Common myeloid progenitor, CD34-positive (primary cell): ENCODE measurements around the gene ITSN2.

Experiments
- CTCF ChIA-PET: fragments of 350-600 bp; sonication (Branson Sonifier 250); formaldehyde crosslinking; loops from one replicate; lab custom pipeline; 2021; ENCODE audit warnings: antibody characterized with exemption; lab: Charles Lee
- POLR2A ChIA-PET: fragments of 350-600 bp; sonication (Branson Sonifier 250); formaldehyde crosslinking; loops from one replicate; lab custom pipeline; 2021; ENCODE audit warnings: antibody characterized with exemption; lab: Charles Lee
- DNase-seq, 3 donors: peaks; one replicate each; pipeline versions ENCODE4 v3.0.0 to v3.0.0-alpha.2; 2013
- H3K27ac ChIP-seq, 2 experiments: 1 replicate in 1 of 2; 2 replicates in 1 of 2; pipeline ENCODE4 v1.7.0; 2013; ENCODE audit warnings: inconsistent platforms in 2 of 2, low read length in 2 of 2, mild to moderate bottlenecking in 2 of 2, low read depth in 1 of 2, moderate library complexity in 1 of 2; ENCODE audit not compliant: severe bottlenecking in 2 of 2, insufficient read depth in 1 of 2, poor library complexity in 1 of 2
- H3K27me3 ChIP-seq, 5 experiments: replicated peaks in 2 of 5; 1 replicate in 3 of 5; 2 replicates in 2 of 5; pipeline versions ENCODE4 v1.6.1 to v1.7.0; 2013; ENCODE audit warnings: low read length in 4 of 5, mild to moderate bottlenecking in 2 of 5, moderate library complexity in 2 of 5, inconsistent platforms in 1 of 5; ENCODE audit not compliant: insufficient read depth in 5 of 5, control insufficient read depth in 4 of 5
- H3K36me3 ChIP-seq, 4 experiments: 1 replicate in 2 of 4; 2 replicates in 2 of 4; pipeline versions ENCODE4 v1.6.1 to v1.7.0; 2013; ENCODE audit warnings: low read length in 3 of 4, control low read depth in 1 of 4, mild to moderate bottlenecking in 1 of 4; ENCODE audit not compliant: control insufficient read depth in 4 of 4, insufficient read depth in 4 of 4
- H3K4me1 ChIP-seq, 4 experiments: 1 replicate in 3 of 4; 2 replicates in 1 of 4; pipeline versions ENCODE4 v1.6.1 to v1.7.1; 2013; ENCODE audit warnings: low read length in 3 of 4, mild to moderate bottlenecking in 3 of 4, control low read depth in 1 of 4, inconsistent platforms in 1 of 4, moderate library complexity in 1 of 4; ENCODE audit not compliant: control insufficient read depth in 4 of 4, insufficient read depth in 4 of 4; ENCODE audit errors: control extremely low read depth in 1 of 4
- H3K4me3 ChIP-seq, 7 experiments: 1 replicate in 4 of 7; 2 replicates in 3 of 7; pipeline versions ENCODE4 v1.5.1 to v1.7.0; 2013; ENCODE audit warnings: mild to moderate bottlenecking in 7 of 7, low read length in 6 of 7, moderate library complexity in 6 of 7, inconsistent platforms in 2 of 7, low read depth in 2 of 7, control low read depth in 1 of 7; ENCODE audit not compliant: insufficient read depth in 4 of 7, control insufficient read depth in 1 of 7; ENCODE audit errors: extremely low read depth in 1 of 7
- H3K9me3 ChIP-seq, 5 experiments: 1 replicate in 4 of 5; 2 replicates in 1 of 5; pipeline versions ENCODE4 v1.6.1 to v1.7.1; 2013; ENCODE audit warnings: low read length in 4 of 5, mild to moderate bottlenecking in 2 of 5, inconsistent platforms in 1 of 5, low read depth in 1 of 5, moderate library complexity in 1 of 5; ENCODE audit not compliant: control insufficient read depth in 4 of 5, insufficient read depth in 2 of 5; ENCODE audit errors: control extremely low read depth in 1 of 5
- WGBS: methylation state at CpG from one replicate; pipeline ENCODE4 v1.1.5; 2013; ENCODE audit not compliant: insufficient coverage; 5-methylcytosine and 5-hydroxymethylcytosine counted together

The ITSN2 gene

DNA sequence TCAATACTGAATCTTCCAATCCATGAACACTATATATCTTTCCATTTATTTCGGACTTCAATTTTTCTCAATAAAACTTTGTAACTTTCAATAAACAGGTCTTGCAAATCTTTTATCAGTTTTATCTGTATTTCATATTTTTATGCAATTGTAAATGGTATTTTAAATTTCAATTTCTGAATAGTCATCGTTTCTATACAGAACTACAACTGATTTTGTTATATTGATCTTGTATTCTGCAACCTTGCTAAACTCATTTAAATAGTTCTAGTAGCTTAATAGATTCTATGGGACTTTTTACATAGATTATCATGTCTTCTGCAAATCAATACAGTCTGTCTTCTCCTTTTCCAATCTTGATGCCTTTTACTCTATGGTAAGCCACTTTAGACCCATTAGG, 95.1 kb downstream of the ITSN2 start:
- no peak for DNase-seq
- no CpG with 5 or more reads among the region's 2 CpGs for WGBS
- H3K36me3 ChIP-seq = peaks cover 13 to 61% (median 35%) of the 10 kb centered on the region in 4 experiments

DNA sequence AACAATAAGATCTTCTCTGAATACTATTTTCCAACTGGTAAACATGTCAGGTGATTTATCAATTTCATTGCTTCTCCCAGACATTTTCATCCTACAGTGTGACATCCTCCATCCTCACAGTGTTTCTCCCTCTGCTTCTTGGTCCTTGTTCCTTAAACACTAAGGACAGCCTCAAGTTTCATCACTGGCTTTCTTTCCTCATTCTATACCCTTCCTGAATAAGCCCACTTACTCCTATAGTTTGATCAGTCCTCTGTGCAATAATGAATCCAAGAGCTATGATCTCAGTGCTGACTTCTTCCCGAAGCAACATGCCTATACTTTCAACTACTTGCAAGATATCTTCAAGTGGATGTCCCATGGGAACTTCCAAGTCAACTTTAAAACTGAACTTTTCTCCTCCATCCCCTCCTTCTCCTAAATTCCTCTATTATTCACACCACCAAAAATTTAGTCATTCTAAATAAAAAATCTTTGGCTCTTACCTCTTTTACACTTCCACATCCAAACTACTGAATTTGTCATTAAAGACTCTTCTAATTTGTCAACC, 97.8 kb downstream of the ITSN2 start:
- POLR2A ChIA-PET = no interaction called here
- Histone ChIP-seq H3K27me3 (no peaks in the 10 kb centered on the region), H3K4me3 (no peak overlapping the region), H3K36me3 (peaks cover 7 to 52% (median 26%) of the 10 kb centered on the region in 4 experiments), H3K4me1 (peaks cover 0 to 10% (median 7%) of the 10 kb centered on the region in 4 experiments), H3K9me3 (no peaks in the 10 kb centered on the region), H3K27ac (peak overlapping the region in 1 of 2 experiments; percentile 19)
- no peak for DNase-seq
- CTCF ChIA-PET = no interaction called here
- WGBS = 100% methylated on average over 1 of the region's 1 CpG

More for the DNA sequence above, 95.1 kb downstream of the ITSN2 start:
- ChIA-PET POLR2A (no interaction called here), CTCF (interaction anchor here (1.9 kb wide), 1 partner anchor 11 kb away, joined by 6 read pairs; no protein-coding TSS in a partner anchor)
- Histone ChIP-seq H3K27ac (no peak overlapping the region), H3K9me3 (no peaks in the 10 kb centered on the region), H3K4me1 (peaks cover 0 to 10% (median 3%) of the 10 kb centered on the region in 4 experiments), H3K27me3 (no peaks in the 10 kb centered on the region), H3K4me3 (no peak overlapping the region)

DNA sequence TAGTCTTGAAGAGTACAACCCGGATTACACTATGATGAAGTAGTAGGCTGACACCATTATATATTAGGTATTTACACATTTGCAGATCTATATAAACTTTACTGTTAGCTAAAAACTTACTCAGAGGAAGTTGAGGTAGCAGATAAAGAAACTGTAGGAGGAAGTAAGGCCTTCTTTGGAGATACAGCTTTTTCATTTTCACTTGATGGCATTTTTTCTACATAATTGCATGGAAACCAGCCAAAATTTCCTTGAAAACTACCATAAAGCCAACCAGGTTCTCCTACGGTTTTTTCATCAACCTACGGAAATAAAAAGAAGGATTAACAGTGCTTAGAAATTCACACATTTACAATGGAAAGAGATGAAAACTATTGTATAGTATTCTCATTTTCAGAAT, 98.9 kb downstream of the ITSN2 start:
- Histone ChIP-seq H3K4me1 (peaks cover 0 to 10% (median 7%) of the 10 kb centered on the region in 4 experiments), H3K27ac (peak overlapping the region in 1 of 2 experiments; percentile 7), H3K9me3 (no peaks in the 10 kb centered on the region), H3K4me3 (no peak overlapping the region), H3K27me3 (no peaks in the 10 kb centered on the region), H3K36me3 (peaks cover 11 to 51% (median 27%) of the 10 kb centered on the region in 4 experiments)
- WGBS = no CpG with 5 or more reads among the region's 3 CpGs
- POLR2A ChIA-PET = no interaction called here
- peak in 2 of 3 donors; percentile 10 to 20 for DNase-seq
- CTCF ChIA-PET = interaction anchor here (0.8 kb wide), 1 partner anchor 13 kb away, joined by 4 read pairs; no protein-coding TSS in a partner anchor

GRCh38 chr2:24259316-24259715, 101.0 kb downstream of the ITSN2 start:
- Histone ChIP-seq H3K27me3 (no peaks in the 10 kb centered on the region), H3K36me3 (peaks cover 4 to 40% (median 27%) of the 10 kb centered on the region in 4 experiments), H3K9me3 (no peaks in the 10 kb centered on the region), H3K4me1 (peaks cover 0 to 10% (median 7%) of the 10 kb centered on the region in 4 experiments), H3K4me3 (no peak overlapping the region), H3K27ac (no peak overlapping the region)
- no peak for DNase-seq
- WGBS = 79% methylated on average over 2 of the region's 2 CpGs
- ChIA-PET POLR2A (no interaction called here), CTCF (no interaction called here)

DNA sequence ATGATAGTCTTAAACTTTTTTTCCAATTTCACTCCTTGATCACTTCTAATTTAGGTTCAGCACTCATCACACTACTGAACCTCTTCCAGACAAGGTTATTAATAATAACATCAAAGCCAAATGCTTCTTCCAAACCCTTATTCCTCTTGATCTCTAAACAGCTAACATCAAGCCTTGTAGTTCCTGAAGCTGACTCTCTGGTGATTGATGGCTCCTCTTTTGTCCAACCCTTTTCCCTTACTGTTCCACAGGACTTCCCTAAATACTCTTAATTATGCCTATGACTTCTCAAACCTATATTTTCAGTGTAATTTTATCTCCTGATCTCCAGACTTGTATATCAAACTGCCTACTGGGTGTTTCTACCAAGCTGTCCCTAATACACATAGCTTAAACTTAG, 101.6 kb downstream of the ITSN2 start:
- Histone ChIP-seq H3K4me1 (peaks cover 0 to 10% (median 7%) of the 10 kb centered on the region in 4 experiments), H3K27ac (peak overlapping the region in 1 of 2 experiments; percentile 27), H3K27me3 (no peaks in the 10 kb centered on the region), H3K36me3 (peaks cover 4 to 44% (median 24%) of the 10 kb centered on the region in 4 experiments), H3K4me3 (no peak overlapping the region), H3K9me3 (no peaks in the 10 kb centered on the region)
- ChIA-PET POLR2A (no interaction called here), CTCF (no interaction called here)
- peak in 1 of 3 donors; percentile 6 for DNase-seq

DNA sequence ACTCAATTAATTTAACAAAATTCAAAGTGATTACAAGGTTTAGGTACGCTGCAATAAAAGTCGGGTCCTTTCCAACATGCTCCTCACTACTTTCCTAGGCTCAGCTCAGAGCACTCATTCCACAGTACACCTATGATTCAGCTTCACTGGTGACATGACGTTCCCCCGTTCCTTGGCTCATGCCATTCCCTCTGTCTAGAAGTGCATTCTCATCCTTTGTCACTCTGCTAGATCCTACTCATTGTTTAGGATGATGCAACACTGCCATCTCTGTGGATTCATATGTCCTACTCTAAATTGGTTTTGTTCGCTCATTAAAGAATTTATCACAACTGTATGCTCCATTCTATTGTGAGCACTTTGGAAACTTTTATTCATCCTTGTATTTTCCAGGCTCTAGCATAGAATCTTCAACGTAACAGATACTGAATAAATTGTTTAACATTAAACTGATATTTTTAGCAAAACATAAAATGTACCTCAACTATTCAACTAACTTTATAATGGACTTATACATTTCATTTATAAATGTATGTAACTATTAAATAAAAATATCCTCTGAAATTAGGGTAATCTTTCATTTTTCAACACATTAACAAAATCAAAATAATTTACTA, 106.9 kb downstream of the ITSN2 start:
- Histone ChIP-seq H3K4me3 (no peak overlapping the region), H3K27me3 (no peaks in the 10 kb centered on the region), H3K27ac (peak overlapping the region in 1 of 2 experiments; percentile 10), H3K4me1 (no peaks in the 10 kb centered on the region), H3K36me3 (peaks cover 10 to 69% (median 41%) of the 10 kb centered on the region in 4 experiments), H3K9me3 (no peaks in the 10 kb centered on the region)
- WGBS = 92% methylated on average over 5 of the region's 6 CpGs
- no peak for DNase-seq
- ChIA-PET CTCF (no interaction called here), POLR2A (no interaction called here)

GRCh38 chr2:24247592-24247991, 112.7 kb downstream of the ITSN2 start:
- ChIA-PET POLR2A (no interaction called here), CTCF (interaction anchor here (1.8 kb wide), 1 partner anchor 9 kb away, joined by 5 read pairs; no protein-coding TSS in a partner anchor)
- H3K36me3 ChIP-seq = peaks cover 8 to 78% (median 57%) of the 10 kb centered on the region in 4 experiments
- no peak for DNase-seq
- no peaks in the 10 kb centered on the region for H3K4me1 ChIP-seq
- no peak overlapping the region for H3K4me3 ChIP-seq
- no peak overlapping the region for H3K27ac ChIP-seq
- 90% methylated on average over 2 of the region's 3 CpGs for WGBS
- no peaks in the 10 kb centered on the region for H3K9me3 ChIP-seq
- no peaks in the 10 kb centered on the region for H3K27me3 ChIP-seq
